Naive thymus-derived CD4-positive, alpha-beta T cell (primary cell): ENCODE measurements around the gene KLHL5. TPM values are rescaled to one million over a fixed set of nuclear protein-coding genes. Genes with fewer than 3 reads are reported as not detected.

Experiments
- ATAC-seq: fragments of 150-1000 bp; cut with Tn5 transposase; 2 replicates; pipeline ENCODE4 v1.10.0; 2021; ENCODE audit warnings: mild to moderate bottlenecking, moderate library complexity
- CTCF ChIA-PET: fragments of 350-600 bp; sonication (Branson Sonifier 250); formaldehyde crosslinking; loops from one replicate; lab custom pipeline; 2021; ENCODE audit warnings: antibody characterized with exemption; lab: Charles Lee
- POLR2A ChIA-PET: fragments of 350-600 bp; sonication (Branson Sonifier 250); formaldehyde crosslinking; loops from one replicate; lab custom pipeline; 2021; ENCODE audit warnings: antibody characterized with exemption, inconsistent platforms; lab: Charles Lee
- DNase-seq, 9 donors: peaks; one replicate each; pipeline versions ENCODE4 v3.0.0 to v3.0.0-alpha.2; 2020 to 2022; ENCODE audit warnings: mixed read lengths in 1 of 9
- H3K27ac ChIP-seq: one replicate; pipeline ENCODE4 v1.7.0; 2013; ENCODE audit warnings: mild to moderate bottlenecking, low read depth, low read length, moderate library complexity
- H3K27me3 ChIP-seq, 2 donors: one replicate each; pipeline ENCODE4 v1.7.0; 2013; ENCODE audit warnings: low read length in 2 of 2, mild to moderate bottlenecking in 2 of 2, moderate library complexity in 2 of 2; ENCODE audit not compliant: control insufficient read depth in 2 of 2, insufficient read depth in 2 of 2
- H3K36me3 ChIP-seq, 3 experiments: 1 replicate in 2 of 3; 2 replicates in 1 of 3; pipeline ENCODE4 v1.7.0; 2013; ENCODE audit warnings: low read length in 3 of 3, mild to moderate bottlenecking in 3 of 3, moderate library complexity in 1 of 3; ENCODE audit not compliant: insufficient read depth in 3 of 3, control insufficient read depth in 2 of 3
- H3K4me1 ChIP-seq, 2 donors: one replicate each; pipeline ENCODE4 v1.7.0; 2013; ENCODE audit warnings: low read length in 2 of 2, mild to moderate bottlenecking in 2 of 2, moderate library complexity in 1 of 2; ENCODE audit not compliant: control insufficient read depth in 2 of 2, insufficient read depth in 2 of 2
- H3K4me3 ChIP-seq: 2 replicates; pipeline ENCODE4 v1.7.0; 2013; ENCODE audit warnings: mild to moderate bottlenecking, low read length
- H3K9me3 ChIP-seq, 3 experiments: 1 replicate in 2 of 3; 2 replicates in 1 of 3; pipeline ENCODE4 v1.7.0; 2013; ENCODE audit warnings: low read length in 3 of 3; ENCODE audit not compliant: control insufficient read depth in 2 of 3
- H3K27ac Mint-ChIP-seq, 9 donors: one replicate each; pipeline ENCODE4 v1.8.0; 2020 to 2022; ENCODE audit warnings: mixed read lengths in 9 of 9, mild to moderate bottlenecking in 8 of 9, moderate library complexity in 5 of 9, inconsistent platforms in 2 of 9
- H3K27me3 Mint-ChIP-seq, 5 donors: one replicate each; pipeline ENCODE4 v1.8.0; 2021 to 2022; ENCODE audit warnings: mixed read lengths in 5 of 5, mild to moderate bottlenecking in 1 of 5
- H3K36me3 Mint-ChIP-seq, 5 donors: one replicate each; pipeline ENCODE4 v1.8.0; 2020 to 2022; ENCODE audit warnings: mixed read lengths in 5 of 5, mild to moderate bottlenecking in 3 of 5, inconsistent platforms in 1 of 5
- H3K4me1 Mint-ChIP-seq, 7 donors: one replicate each; pipeline ENCODE4 v1.8.0; 2020 to 2022; ENCODE audit warnings: mixed read lengths in 7 of 7, mild to moderate bottlenecking in 3 of 7, inconsistent platforms in 1 of 7
- H3K4me3 Mint-ChIP-seq, 10 donors: one replicate each; pipeline ENCODE4 v1.8.0; 2020 to 2022; ENCODE audit warnings: mild to moderate bottlenecking in 10 of 10, mixed read lengths in 10 of 10, moderate library complexity in 6 of 10, inconsistent platforms in 2 of 10
- H3K9me3 Mint-ChIP-seq, 11 donors: one replicate each; pipeline ENCODE4 v1.8.0; 2020 to 2022; ENCODE audit warnings: mixed read lengths in 11 of 11, mild to moderate bottlenecking in 4 of 11, inconsistent platforms in 1 of 11, moderate library complexity in 1 of 11
- intact Hi-C, 2 donors: fragments of 100-400 bp; cut with micrococcal nuclease; formaldehyde crosslinking; loops; one replicate each; pipeline ENCODE4 v1.15.1; 2023
- polyA plus RNA-seq, 2 donors: library from polyadenylated mRNA; unstranded; fragments of 300-500 nt; fragmentation: Illumina TruSeq; gene quantifications; one replicate each; pipeline ENCODE4 v1.2.3, GENCODE V29; 2021
- total RNA-seq, 6 experiments: library from RNA in 5 of 6; stranded (reverse) in 5 of 6; gene quantifications; 1 replicate in 5 of 6; 2 replicates in 1 of 6; pipeline ENCODE4 v1.2.3 and lab custom pipeline; 2021 to 2026

KLHL5 gene
- total and polyA plus RNA-seq, 7 experiments from 2014 or later = 8.7 to 56.7 (median 25.6) TPM

DNA sequence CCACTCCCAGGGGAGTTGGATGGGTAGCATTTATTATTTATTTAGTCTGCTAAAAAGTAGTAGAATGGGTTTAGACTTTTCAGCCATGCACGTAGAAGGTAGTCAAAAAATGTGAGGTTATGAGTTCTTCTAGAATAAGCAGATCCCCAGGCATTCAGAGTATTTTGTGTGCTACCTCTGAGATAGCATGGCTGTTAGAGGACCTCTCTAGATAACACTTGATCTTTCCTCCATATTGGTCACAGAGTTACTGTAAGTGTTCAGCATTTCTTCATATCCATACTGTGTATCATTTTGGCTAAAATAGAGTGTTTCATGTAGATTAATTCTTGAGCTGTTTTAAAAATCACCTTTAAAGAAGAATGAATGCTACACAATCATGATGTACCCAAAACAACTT, 58.4 kb downstream of the KLHL5 start:
- Mint-ChIP-seq H3K27me3 (no peaks in the 10 kb centered on the region), H3K9me3 (peaks cover 0 to 16% (median 5%) of the 10 kb centered on the region in 11 donors), H3K36me3 (peaks cover 7 to 52% (median 47%) of the 10 kb centered on the region in 5 donors), H3K27ac (peak overlapping the region in 2 of 9 donors; percentile 10 to 13), H3K4me3 (no peak overlapping the region), H3K4me1 (peaks cover 13 to 35% (median 23%) of the 10 kb centered on the region in 7 donors)
- Histone ChIP-seq H3K4me1 (peaks cover 7 to 8% of the 10 kb centered on the region in 2 donors), H3K27ac (no peak overlapping the region), H3K36me3 (no peaks in the 10 kb centered on the region), H3K9me3 (no peaks in the 10 kb centered on the region), H3K4me3 (no peak overlapping the region), H3K27me3 (no peaks in the 10 kb centered on the region)
- DNase-seq = no peak
- ChIA-PET POLR2A (no interaction called here), CTCF (interaction anchor here (0.6 to 0.9 kb wide), 2 partner anchors 14 to 103 kb away, joined by 3 to 4 read pairs; no protein-coding TSS in a partner anchor)
- intact Hi-C loops = no loop called here
- no peak for ATAC-seq

DNA sequence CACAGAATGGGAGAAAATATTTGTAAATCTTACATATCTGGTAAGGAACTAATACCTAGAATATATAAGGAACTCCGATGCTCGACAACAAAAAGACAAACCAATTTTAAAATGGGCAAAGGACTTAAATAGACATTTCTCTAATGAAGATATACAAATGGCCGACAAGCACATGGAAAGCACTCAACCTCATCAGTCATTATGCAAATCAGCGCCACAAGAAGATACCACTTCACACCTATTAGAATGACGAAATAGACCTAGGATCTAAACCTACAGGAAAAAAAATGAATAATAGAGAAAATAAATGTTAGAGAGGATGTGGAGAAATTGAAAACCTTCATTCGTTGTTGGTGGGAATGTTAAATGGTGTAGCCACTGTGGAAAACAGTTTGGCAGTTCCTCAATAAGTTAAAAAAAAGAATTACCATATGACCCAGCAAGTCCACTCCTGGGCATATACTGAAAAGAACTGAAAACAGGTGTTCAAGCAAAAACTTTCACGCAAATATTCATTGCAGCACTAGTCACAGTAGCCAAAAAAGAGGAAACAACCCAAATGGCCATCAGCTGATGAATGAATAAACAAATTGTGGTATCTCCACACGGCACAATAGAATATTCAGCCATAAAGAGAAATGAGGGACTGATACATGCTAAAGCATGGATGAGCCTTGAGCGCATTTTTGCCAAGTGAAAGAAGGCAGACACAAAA, 63.0 kb downstream of the KLHL5 start:
- no peaks in the 10 kb centered on the region for H3K27me3 Mint-ChIP-seq
- Histone ChIP-seq H3K4me3 (no peak overlapping the region), H3K4me1 (no peaks in the 10 kb centered on the region), H3K9me3 (no peaks in the 10 kb centered on the region), H3K27me3 (no peaks in the 10 kb centered on the region), H3K27ac (no peak overlapping the region), H3K36me3 (no peaks in the 10 kb centered on the region)
- no peak for ATAC-seq
- CTCF ChIA-PET = no interaction called here
- peaks cover 0 to 6% (median 0%) of the 10 kb centered on the region in 11 donors for H3K9me3 Mint-ChIP-seq
- no peak overlapping the region for H3K4me3 Mint-ChIP-seq
- peak overlapping the region in 1 of 9 donors; percentile 65 for H3K27ac Mint-ChIP-seq
- no peak for DNase-seq
- intact Hi-C loops = no loop called here
- H3K4me1 Mint-ChIP-seq = peaks cover 0 to 7% (median 0%) of the 10 kb centered on the region in 7 donors
- POLR2A ChIA-PET = no interaction called here
- peaks cover 0 to 34% (median 25%) of the 10 kb centered on the region in 5 donors for H3K36me3 Mint-ChIP-seq

DNA sequence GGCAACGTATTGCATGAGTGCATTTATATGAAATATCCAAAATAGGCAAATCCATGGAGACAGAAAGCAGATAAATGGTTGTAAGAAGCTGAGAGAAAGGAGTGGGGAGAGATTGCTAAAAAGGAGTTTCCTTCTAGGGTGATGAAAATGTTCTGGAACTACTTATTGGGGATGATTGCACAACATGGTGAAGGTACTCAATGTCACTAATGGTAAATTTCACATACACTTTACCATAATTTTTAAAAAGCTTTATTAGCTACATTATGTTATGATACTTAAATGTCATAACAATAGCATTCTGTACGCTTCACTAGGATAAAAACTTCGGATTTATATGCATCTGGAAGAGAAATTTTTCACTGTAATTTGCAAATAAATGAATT, 63.6 kb downstream of the KLHL5 start:
- Histone ChIP-seq H3K27me3 (no peaks in the 10 kb centered on the region), H3K27ac (no peak overlapping the region), H3K9me3 (no peaks in the 10 kb centered on the region), H3K4me3 (no peak overlapping the region), H3K36me3 (no peaks in the 10 kb centered on the region), H3K4me1 (no peaks in the 10 kb centered on the region)
- intact Hi-C loops = no loop called here
- no peak for DNase-seq
- Mint-ChIP-seq H3K4me3 (no peak overlapping the region), H3K27me3 (no peaks in the 10 kb centered on the region), H3K36me3 (peaks cover 0 to 32% (median 25%) of the 10 kb centered on the region in 5 donors), H3K9me3 (peaks cover 0 to 6% (median 0%) of the 10 kb centered on the region in 11 donors), H3K27ac (peak overlapping the region in 1 of 9 donors; percentile 65), H3K4me1 (peaks cover 0 to 1% (median 0%) of the 10 kb centered on the region in 7 donors)
- ATAC-seq = no peak
- POLR2A ChIA-PET = no interaction called here
- CTCF ChIA-PET = no interaction called here

DNA sequence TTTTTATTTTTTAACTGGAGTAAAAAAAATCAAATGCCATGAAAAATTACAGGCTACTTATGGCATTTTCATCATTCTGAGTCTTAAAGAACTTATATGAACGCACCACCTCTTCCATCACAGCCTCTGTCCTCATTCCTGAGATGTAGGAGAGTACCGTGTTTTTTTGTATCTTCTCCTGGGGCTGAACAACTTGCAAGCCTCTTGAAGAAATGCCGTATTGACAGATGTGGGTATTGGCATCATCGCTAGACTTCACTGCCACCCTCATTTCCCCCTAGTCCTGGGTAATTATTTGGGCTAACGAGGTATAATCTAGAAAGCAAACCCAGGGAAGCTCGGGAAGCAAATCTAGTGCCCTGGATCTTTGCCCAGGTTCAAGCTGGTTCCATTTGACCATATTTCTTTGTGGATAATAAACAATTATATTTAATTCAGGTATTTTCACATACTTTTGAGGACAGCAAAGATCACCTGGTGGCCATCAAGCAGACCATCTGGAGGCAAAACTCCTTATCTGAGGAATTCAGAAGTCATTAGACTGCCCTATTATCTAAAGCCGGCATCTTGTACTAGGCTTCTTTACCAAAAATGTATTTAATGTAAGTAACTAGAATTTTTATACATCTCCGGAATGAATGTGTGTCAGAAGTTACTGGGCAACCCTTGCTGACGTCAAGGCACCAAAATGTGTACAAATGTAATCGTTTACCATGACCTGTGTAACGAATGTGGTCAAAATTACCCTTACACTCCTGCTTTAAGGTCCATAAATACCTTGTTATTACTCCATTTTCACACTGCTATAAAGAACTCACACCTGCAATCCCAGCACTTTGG, 64.4 kb downstream of the KLHL5 start:
- H3K4me1 Mint-ChIP-seq = peaks cover 0 to 1% (median 0%) of the 10 kb centered on the region in 7 donors
- Histone ChIP-seq H3K9me3 (no peaks in the 10 kb centered on the region), H3K36me3 (no peaks in the 10 kb centered on the region), H3K4me3 (no peak overlapping the region), H3K27me3 (no peaks in the 10 kb centered on the region), H3K27ac (no peak overlapping the region), H3K4me1 (no peaks in the 10 kb centered on the region)
- no peak overlapping the region for H3K27ac Mint-ChIP-seq
- intact Hi-C loops = no loop called here
- no peak for DNase-seq
- peaks cover 0 to 6% (median 0%) of the 10 kb centered on the region in 11 donors for H3K9me3 Mint-ChIP-seq
- no peak for ATAC-seq
- no peak overlapping the region for H3K4me3 Mint-ChIP-seq
- no peaks in the 10 kb centered on the region for H3K27me3 Mint-ChIP-seq
- ChIA-PET POLR2A (no interaction called here), CTCF (interaction anchor here (0.7 to 1.1 kb wide), 2 partner anchors 15 to 224 kb away, joined by 3 to 4 read pairs; no protein-coding TSS in a partner anchor)
- peaks cover 0 to 25% (median 23%) of the 10 kb centered on the region in 5 donors for H3K36me3 Mint-ChIP-seq

DNA sequence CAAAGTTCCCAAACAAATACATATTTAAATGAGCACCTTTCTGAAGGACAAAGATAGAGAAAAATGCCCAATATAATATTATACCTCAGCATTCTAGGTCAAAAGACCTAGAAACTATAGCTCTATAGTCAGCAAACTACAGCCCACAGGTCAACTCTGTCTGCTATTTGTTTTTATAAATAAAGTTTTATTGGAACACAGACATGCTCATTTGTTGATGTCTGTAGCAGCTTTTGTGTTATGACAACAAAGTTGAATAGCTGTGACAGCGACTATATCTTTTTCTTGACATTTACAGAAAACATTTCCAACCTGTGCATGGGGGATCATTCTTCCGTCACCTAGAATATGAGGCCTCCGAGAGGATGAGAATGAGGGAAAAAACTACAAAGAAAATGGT, 71.6 kb downstream of the KLHL5 start:
- Mint-ChIP-seq H3K36me3 (peaks cover 0 to 30% (median 9%) of the 10 kb centered on the region in 5 donors), H3K4me3 (peak overlapping the region in 1 of 10 donors; percentile 43), H3K27me3 (no peaks in the 10 kb centered on the region), H3K4me1 (peaks cover 1 to 18% (median 12%) of the 10 kb centered on the region in 7 donors), H3K27ac (no peak overlapping the region), H3K9me3 (peaks cover 0 to 7% (median 0%) of the 10 kb centered on the region in 11 donors)
- Histone ChIP-seq H3K4me3 (no peak overlapping the region), H3K4me1 (peaks cover 0 to 3% of the 10 kb centered on the region in 2 donors), H3K27me3 (no peaks in the 10 kb centered on the region), H3K27ac (no peak overlapping the region), H3K9me3 (no peaks in the 10 kb centered on the region), H3K36me3 (no peaks in the 10 kb centered on the region)
- ATAC-seq = no peak
- intact Hi-C loops = loop anchor here (2.0 to 10.0 kb wide), 4 partner anchors 15 to 149 kb away; partner anchors contain the start of gene WDR19 (in 1 of the 2)
- DNase-seq = no peak
- ChIA-PET CTCF (interaction anchor here (0.6 to 5.9 kb wide), 9 partner anchors 9 to 467 kb away, joined by 3 to 87 read pairs (median 4); no protein-coding TSS in a partner anchor), POLR2A (interaction anchor here (0.7 to 1.0 kb wide), 2 partner anchors 50 to 132 kb away, joined by 3 read pairs; no protein-coding TSS in a partner anchor)

DNA sequence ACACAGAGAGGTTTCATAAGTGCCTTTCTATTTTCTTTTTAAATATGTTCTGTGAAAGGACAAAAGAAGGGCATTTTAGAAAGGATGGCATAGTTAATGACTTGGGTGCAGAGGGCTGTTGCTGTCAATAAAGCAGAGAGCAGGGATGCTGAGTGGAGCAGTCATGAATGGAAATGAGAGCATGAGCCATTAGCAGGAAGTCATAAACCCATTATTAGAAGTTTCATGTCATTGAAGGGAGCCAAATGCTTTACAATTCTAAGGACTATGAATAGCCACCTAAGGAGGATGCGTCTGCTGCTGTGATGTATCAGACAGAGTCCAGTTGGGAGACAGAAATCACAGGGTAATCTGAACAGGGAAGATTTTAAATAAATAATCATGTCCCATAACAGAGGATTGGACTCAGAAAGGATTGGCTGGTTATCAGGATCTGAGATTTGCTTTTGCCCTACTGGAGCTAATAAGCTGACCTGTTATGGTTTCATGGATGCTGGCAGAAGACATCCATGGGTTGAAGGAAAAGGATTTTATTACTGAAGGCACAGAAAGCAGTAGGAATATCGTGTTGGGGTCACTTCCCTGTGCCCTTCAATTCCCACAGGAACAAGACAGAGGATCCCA, 72.8 kb downstream of the KLHL5 start:
- peak overlapping the region in 1 of 9 donors; percentile 37 for H3K27ac Mint-ChIP-seq
- intact Hi-C loops = loop anchor here (1.0 to 10.0 kb wide), 9 partner anchors 16 to 375 kb away; partner anchors contain the start of genes WDR19 (in 2 of the 2) and TLR6 (in 1 of the 2)

More for the DNA sequence above, 72.8 kb downstream of the KLHL5 start:
- ChIA-PET CTCF (interaction anchor here (0.6 to 5.9 kb wide), 21 partner anchors 8 to 375 kb away, joined by 3 to 87 read pairs (median 3); partner anchors contain the start of genes TLR1, TLR10 and TLR6), POLR2A (interaction anchor here (1.6 kb wide), 1 partner anchor 232 kb away, joined by 5 read pairs; no protein-coding TSS in a partner anchor)
- H3K36me3 Mint-ChIP-seq = peaks cover 0 to 32% (median 5%) of the 10 kb centered on the region in 5 donors
- no peaks in the 10 kb centered on the region for H3K27me3 Mint-ChIP-seq
- no peaks in the 10 kb centered on the region for H3K27me3 ChIP-seq
- H3K4me3 Mint-ChIP-seq = no peak overlapping the region
- H3K9me3 Mint-ChIP-seq = peaks cover 0 to 6% (median 0%) of the 10 kb centered on the region in 11 donors
- peaks cover 1 to 18% (median 12%) of the 10 kb centered on the region in 7 donors for H3K4me1 Mint-ChIP-seq
- H3K36me3 ChIP-seq = no peaks in the 10 kb centered on the region
- H3K4me1 ChIP-seq = peaks cover 0 to 3% of the 10 kb centered on the region in 2 donors
- no peak overlapping the region for H3K4me3 ChIP-seq
- ATAC-seq (no peak), DNase-seq (peak in 1 of 9 donors; percentile 2)
- no peak overlapping the region for H3K27ac ChIP-seq
- H3K9me3 ChIP-seq = no peaks in the 10 kb centered on the region
